Trophoblast cell (in vitro differentiated cells and primary cell): Measurements from ENCODE around the gene SNX20.

Experiments
- DNase-seq, 2 donors: peaks; one replicate each; pipeline ENCODE4 v3.0.0-alpha.2; 2016
- H2AFZ ChIP-seq: 2 replicates; pipeline ENCODE4 v1.6.1; 2013; ENCODE audit warnings: low read length, moderate library complexity, mild to moderate bottlenecking; ENCODE audit not compliant: insufficient read depth, poor library complexity
- H2AK5ac ChIP-seq: 2 replicates; pipeline ENCODE4 v1.6.1; 2013; ENCODE audit warnings: mild to moderate bottlenecking, low read length
- H2BK120ac ChIP-seq: 2 replicates; pipeline ENCODE4 v1.6.1; 2013; ENCODE audit warnings: low read length, mild to moderate bottlenecking, moderate library complexity; ENCODE audit not compliant: insufficient read depth, poor library complexity
- H2BK12ac ChIP-seq: 2 replicates; pipeline ENCODE4 v1.6.1; 2013; ENCODE audit warnings: mild to moderate bottlenecking, low read length, moderate library complexity
- H2BK5ac ChIP-seq: 2 replicates; pipeline ENCODE4 v1.6.1; 2013; ENCODE audit warnings: low read length, low read depth, moderate library complexity, mild to moderate bottlenecking; ENCODE audit not compliant: poor library complexity
- H3K14ac ChIP-seq: 2 replicates; pipeline ENCODE4 v1.6.1; 2013; ENCODE audit warnings: mild to moderate bottlenecking, low read length
- H3K18ac ChIP-seq: 2 replicates; pipeline ENCODE4 v1.6.1; 2013; ENCODE audit warnings: mild to moderate bottlenecking, low read length
- H3K23ac ChIP-seq: 2 replicates; pipeline ENCODE4 v1.6.1; 2013; ENCODE audit warnings: low read length
- H3K27ac ChIP-seq: 2 replicates; pipeline ENCODE4 v1.5.1; 2013; ENCODE audit warnings: low read depth, mild to moderate bottlenecking, inconsistent platforms, low read length, moderate library complexity
- H3K27me3 ChIP-seq: 2 replicates; pipeline ENCODE4 v1.6.1; 2013; ENCODE audit warnings: inconsistent platforms, mild to moderate bottlenecking, low read length, moderate library complexity; ENCODE audit not compliant: insufficient read depth
- H3K36me3 ChIP-seq, 2 experiments: 1 replicate in 1 of 2; 2 replicates in 1 of 2; pipeline ENCODE4 v1.6.1; 2013; ENCODE audit warnings: low read length in 2 of 2, mild to moderate bottlenecking in 2 of 2, moderate library complexity in 1 of 2; ENCODE audit not compliant: insufficient read depth in 2 of 2, control insufficient read depth in 1 of 2
- H3K4ac ChIP-seq: 2 replicates; pipeline ENCODE4 v1.6.1; 2013; ENCODE audit warnings: low read depth, mild to moderate bottlenecking, low read length, moderate library complexity
- H3K4me1 ChIP-seq, 2 experiments: 1 replicate in 1 of 2; 2 replicates in 1 of 2; pipeline ENCODE4 v1.6.1; 2013; ENCODE audit warnings: low read length in 2 of 2, mild to moderate bottlenecking in 2 of 2, moderate library complexity in 1 of 2; ENCODE audit not compliant: insufficient read depth in 2 of 2, control insufficient read depth in 1 of 2
- H3K4me2 ChIP-seq: 2 replicates; pipeline ENCODE4 v1.6.1; 2013; ENCODE audit warnings: inconsistent platforms, mild to moderate bottlenecking, low read length, moderate library complexity
- H3K4me3 ChIP-seq: 2 replicates; pipeline ENCODE4 v1.5.1; 2013; ENCODE audit warnings: mild to moderate bottlenecking, low read depth, low read length, inconsistent platforms
- H3K79me1 ChIP-seq: one replicate; pipeline ENCODE4 v1.6.1; 2013; ENCODE audit warnings: low read length
- H3K79me2 ChIP-seq: 2 replicates; pipeline ENCODE4 v1.6.1; 2013; ENCODE audit warnings: low read length, mild to moderate bottlenecking; ENCODE audit not compliant: control insufficient read depth, insufficient read depth, poor library complexity
- H3K9ac ChIP-seq: 2 replicates; pipeline ENCODE4 v1.6.1; 2013; ENCODE audit warnings: mild to moderate bottlenecking, low read length
- H3K9me3 ChIP-seq: 2 replicates; pipeline ENCODE4 v1.6.1; 2013; ENCODE audit warnings: low read depth, mild to moderate bottlenecking, control low read depth, inconsistent platforms, low read length; ENCODE audit not compliant: insufficient read depth
- H4K12ac ChIP-seq: 2 replicates; pipeline ENCODE4 v1.6.1; 2013; ENCODE audit warnings: low read depth, mild to moderate bottlenecking, low read length, moderate library complexity
- H4K8ac ChIP-seq: 2 replicates; pipeline ENCODE4 v1.6.1; 2013; ENCODE audit warnings: low read depth, mild to moderate bottlenecking, low read length, moderate library complexity
- H4K91ac ChIP-seq: one replicate; pipeline ENCODE4 v1.6.1; 2013; ENCODE audit warnings: low read depth, mild to moderate bottlenecking, low read length, moderate library complexity
- WGBS: extraction: QIAGEN DNeasy Blood & Tissue Kit; methylation state at CpG from one replicate; pipeline ENCODE4 v1.1.7; 2013; ENCODE audit warnings: missing lambda C conversion rate; ENCODE audit not compliant: insufficient read length, insufficient coverage; ENCODE audit errors: extremely low coverage; 5-methylcytosine and 5-hydroxymethylcytosine counted together

The SNX20 gene

DNA sequence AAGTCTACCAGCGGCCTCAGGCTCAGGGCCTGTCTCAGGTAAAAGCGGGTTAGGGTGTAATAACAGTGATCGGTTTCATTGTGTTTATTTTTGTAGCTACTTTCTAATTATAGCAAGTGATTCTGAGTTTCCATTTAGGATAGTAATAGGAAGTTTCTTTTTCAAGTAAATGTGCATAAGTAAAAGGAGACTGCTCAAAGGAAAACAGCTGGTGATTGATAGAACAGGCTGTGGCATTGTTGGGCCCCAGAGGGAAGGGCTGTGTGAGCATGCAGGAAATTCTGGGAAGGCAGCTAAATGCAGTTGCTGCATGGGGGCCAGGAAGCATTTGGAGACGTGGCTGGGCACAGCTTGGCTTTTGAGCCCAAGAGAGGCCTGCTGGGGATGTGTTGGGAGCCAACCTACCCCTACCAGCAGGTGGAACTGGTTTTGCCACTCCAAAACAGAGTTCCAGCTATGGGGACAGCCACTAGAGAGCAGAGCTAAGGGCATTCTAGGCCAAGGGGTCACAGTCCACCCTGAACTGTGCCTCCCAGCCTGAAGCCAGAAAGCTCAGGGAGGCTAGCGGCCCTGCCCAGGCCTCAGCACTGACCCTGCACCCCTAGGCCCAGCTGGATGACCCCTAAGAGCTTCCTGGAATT is 12.6 kb downstream of the SNX20 start:
- Histone ChIP-seq H4K8ac (no peak overlapping the region), H3K4me3 (no peak overlapping the region), H3K4me1 (peaks cover 8 to 14% of the 10 kb centered on the region in 2 experiments), H4K91ac (no peak overlapping the region), H3K4me2 (no peak overlapping the region), H3K79me2 (peaks cover 3% of the 10 kb centered on the region), H3K9me3 (peaks cover 8% of the 10 kb centered on the region), H2BK12ac (no peak overlapping the region), H2AK5ac (no peak overlapping the region), H2BK5ac (no peak overlapping the region), H3K23ac (no peak overlapping the region), H3K27ac (no peak overlapping the region), H3K27me3 (no peaks in the 10 kb centered on the region), H3K14ac (no peak overlapping the region), H2BK120ac (no peak overlapping the region), H3K79me1 (peaks cover 3% of the 10 kb centered on the region), H3K4ac (no peak overlapping the region), H2AFZ (peak overlapping the region; percentile 43), H3K36me3 (peaks cover 0 to 1% of the 10 kb centered on the region in 2 experiments), H4K12ac (no peak overlapping the region), H3K9ac (no peak overlapping the region), H3K18ac (no peak overlapping the region)
- peak in 1 of 2 donors; percentile 46 for DNase-seq
- WGBS, result no CpG with 5 or more reads among the region's 5 CpGs

DNA sequence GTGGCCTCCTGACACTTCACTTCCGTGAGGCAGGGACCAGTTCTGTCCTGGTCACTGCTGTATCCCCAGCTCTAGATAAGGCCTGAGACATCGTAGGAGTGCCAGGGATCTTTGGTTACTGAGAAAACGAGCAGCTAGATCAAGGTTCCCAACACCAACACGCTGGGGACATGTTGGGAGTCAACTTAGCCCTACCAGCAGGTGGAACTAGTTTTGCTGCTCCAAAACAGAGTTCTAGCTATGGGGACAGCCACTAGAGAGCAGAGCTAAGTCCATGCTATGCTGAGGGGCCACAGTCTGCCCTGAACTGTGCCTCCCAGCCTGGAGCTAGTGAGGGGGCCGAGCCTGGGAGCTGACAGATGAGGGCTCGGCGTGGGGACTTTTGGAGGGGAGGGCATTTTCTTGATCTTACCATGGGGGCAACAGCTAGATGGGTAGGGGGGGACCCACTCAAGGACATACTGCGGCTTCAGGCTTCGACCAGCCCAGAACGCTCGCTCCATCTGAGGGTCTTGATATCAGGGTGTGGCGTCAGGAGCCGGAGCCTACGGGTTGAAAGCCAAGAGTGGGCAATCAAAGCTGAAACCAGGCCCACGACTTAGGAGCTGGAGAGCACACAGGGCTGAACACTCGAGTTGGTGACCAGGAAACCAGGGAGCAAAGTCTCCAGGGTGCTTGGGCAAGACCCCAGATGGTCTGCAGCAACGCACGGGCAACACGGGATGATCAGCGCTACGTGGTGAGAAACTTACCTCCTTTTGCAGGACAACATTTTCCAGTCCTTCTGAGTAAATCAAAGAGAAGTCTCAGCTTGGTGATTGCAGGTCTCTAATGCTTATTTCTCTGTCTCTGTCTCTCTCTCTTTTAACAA is 13.4 kb downstream of the SNX20 start:
- Histone ChIP-seq H2AFZ (no peak overlapping the region), H3K79me1 (peaks cover 3% of the 10 kb centered on the region), H3K27ac (no peak overlapping the region), H3K4me2 (no peak overlapping the region), H4K12ac (no peak overlapping the region), H3K36me3 (peaks cover 0 to 1% of the 10 kb centered on the region in 2 experiments), H4K8ac (no peak overlapping the region), H3K4ac (no peak overlapping the region), H3K4me3 (no peak overlapping the region), H2BK5ac (no peak overlapping the region), H3K9ac (no peak overlapping the region), H3K18ac (no peak overlapping the region), H2BK120ac (no peak overlapping the region), H3K79me2 (peaks cover 3% of the 10 kb centered on the region), H2AK5ac (no peak overlapping the region), H3K4me1 (peaks cover 8 to 14% of the 10 kb centered on the region in 2 experiments), H3K9me3 (peaks cover 8% of the 10 kb centered on the region), H2BK12ac (no peak overlapping the region), H3K23ac (no peak overlapping the region), H4K91ac (no peak overlapping the region), H3K14ac (no peak overlapping the region), H3K27me3 (no peaks in the 10 kb centered on the region)
- no CpG with 5 or more reads among the region's 21 CpGs for WGBS
- no peak for DNase-seq

GRCh38 chr16:50666658-50667496 is 14.2 kb downstream of the SNX20 start:
- Histone ChIP-seq H3K9me3 (peaks cover 4% of the 10 kb centered on the region), H4K12ac (no peak overlapping the region), H3K9ac (no peak overlapping the region), H3K4me2 (no peak overlapping the region), H2BK120ac (no peak overlapping the region), H3K14ac (no peak overlapping the region), H3K18ac (no peak overlapping the region), H2AFZ (no peak overlapping the region), H2BK12ac (no peak overlapping the region), H3K79me2 (peaks cover 3% of the 10 kb centered on the region), H3K79me1 (peaks cover 3% of the 10 kb centered on the region), H3K36me3 (no peaks in the 10 kb centered on the region), H3K23ac (no peak overlapping the region), H3K4ac (no peak overlapping the region), H4K91ac (no peak overlapping the region), H3K4me1 (peaks cover 8 to 14% of the 10 kb centered on the region in 2 experiments), H3K4me3 (no peak overlapping the region), H2AK5ac (no peak overlapping the region), H4K8ac (no peak overlapping the region), H3K27me3 (no peaks in the 10 kb centered on the region), H3K27ac (no peak overlapping the region), H2BK5ac (no peak overlapping the region)
- DNase-seq, result no peak
- WGBS, result no CpG with 5 or more reads among the region's 9 CpGs

- WGBS, result no CpG with 5 or more reads among the region's 40 CpGs
These were observed 15.8 kb downstream of the SNX20 start for GRCh38 chr16:50665128-50665878.

More at GRCh38 chr16:50665128-50665878, 15.8 kb downstream of the SNX20 start:
- Histone ChIP-seq H3K27me3 (no peaks in the 10 kb centered on the region), H2BK5ac (peak overlapping the region; percentile 14), H4K8ac (peak overlapping the region; percentile 63), H2BK120ac (peak overlapping the region; percentile 5), H4K12ac (peak overlapping the region; percentile 59), H3K4me3 (no peak overlapping the region), H4K91ac (peak overlapping the region; percentile 56), H2BK12ac (peak overlapping the region; percentile 79), H3K14ac (peak overlapping the region; percentile 58), H3K4me2 (peak overlapping the region; percentile 68), H3K36me3 (no peaks in the 10 kb centered on the region), H3K9me3 (no peaks in the 10 kb centered on the region), H3K18ac (no peak overlapping the region), H2AFZ (peak overlapping the region; percentile 35), H3K79me2 (peaks cover 3% of the 10 kb centered on the region), H3K27ac (no peak overlapping the region), H3K4me1 (peaks cover 10 to 14% of the 10 kb centered on the region in 2 experiments), H2AK5ac (peak overlapping the region; percentile 68), H3K79me1 (peaks cover 3% of the 10 kb centered on the region), H3K23ac (no peak overlapping the region), H3K9ac (no peak overlapping the region), H3K4ac (no peak overlapping the region)
- DNase-seq, result peak; percentile 68 to 94
